Measurements from ENCODE around the gene SLC24A3. TPM values are rescaled to one million over a fixed set of nuclear protein-coding genes. Genes with fewer than 3 reads are reported as not detected.

SLC24A3 gene
- total RNA-seq, 1 donor from 2014 or later, result 0.21 TPM

DNA sequence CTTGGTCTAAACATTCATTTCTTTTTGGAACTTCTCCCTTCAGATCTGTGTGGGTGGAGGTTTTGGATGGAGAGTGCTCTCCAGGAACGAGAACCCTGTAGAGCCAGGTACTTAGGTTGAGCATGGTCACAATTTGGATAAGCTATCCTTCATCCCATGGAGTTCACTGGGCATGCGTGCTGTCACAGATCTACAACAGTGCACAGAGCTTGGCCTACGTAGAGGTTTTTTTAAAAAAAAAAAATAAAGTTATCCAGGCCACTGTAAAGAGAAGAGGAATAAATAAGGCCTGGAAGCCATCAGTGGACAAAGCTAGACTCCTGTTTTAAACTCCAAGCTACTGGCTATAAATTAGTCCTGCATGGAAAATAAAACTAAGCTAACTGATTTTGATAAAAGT, 165.6 kb downstream of the SLC24A3 start:
- H3K27ac Mint-ChIP-seq, result no peak overlapping the region
- no peaks in the 10 kb centered on the region for H3K79me2 ChIP-seq (ENCODE audit: low read depth)
- no peaks in the 10 kb centered on the region for H3K9me3 ChIP-seq (ENCODE audit: low read depth)
- no peak overlapping the region for H3K4me3 ChIP-seq
- no peaks in the 10 kb centered on the region for H3K27me3 ChIP-seq
- no peak for TF ChIP-seq CTCF (IDR thresholded peaks at IDR 0.05)
- no peak for TF ChIP-seq EZH2phosphoT487 (IDR thresholded peaks at IDR 0.05)
- no peaks in the 10 kb centered on the region for H3F3A ChIP-seq (ENCODE audit: low read depth)
- no peak overlapping the region for H3K27ac ChIP-seq
- H3K36me3 Mint-ChIP-seq, result no peaks in the 10 kb centered on the region
- no peak overlapping the region for H3K9ac ChIP-seq
- H4K20me1 ChIP-seq (ENCODE audit: low read depth), result no peaks in the 10 kb centered on the region
- no peak overlapping the region for H3K4me2 ChIP-seq
- no peak overlapping the region for H3K4me3 Mint-ChIP-seq
- DNase-seq (ENCODE audit: low spot score), result no peak
- peaks cover 2% of the 10 kb centered on the region for H3K9me3 Mint-ChIP-seq
- H2AFZ ChIP-seq (replicated peaks), result no peak overlapping the region
- peaks cover 2% of the 10 kb centered on the region for H3K27me3 Mint-ChIP-seq (ENCODE audit: insufficient read depth, low read depth)
- H3K4me1 Mint-ChIP-seq, result peaks cover 17% of the 10 kb centered on the region
- H3K36me3 ChIP-seq, result no peaks in the 10 kb centered on the region
- H3K4me1 ChIP-seq, result no peaks in the 10 kb centered on the region

DNA sequence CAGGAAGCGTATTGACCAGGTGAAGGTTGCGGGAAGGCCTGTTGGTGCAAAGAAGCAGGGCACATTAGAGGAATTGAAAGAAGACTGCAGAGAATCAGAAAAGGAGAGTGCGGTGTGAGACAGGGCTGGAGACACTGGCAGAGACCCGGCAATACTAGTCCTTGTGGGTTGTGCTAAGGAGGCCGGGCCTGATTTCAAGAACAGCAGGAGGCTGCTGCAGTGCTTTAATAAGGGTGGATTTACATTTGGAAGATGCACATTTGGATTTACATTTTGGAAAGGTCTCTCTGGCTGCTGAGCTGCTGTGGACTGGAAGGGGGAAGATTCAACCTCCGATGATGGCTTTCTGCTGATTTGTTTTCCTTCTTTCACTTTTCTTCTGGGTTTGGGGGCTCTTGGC, 167.8 kb downstream of the SLC24A3 start:
- no peak overlapping the region for H3K4me2 ChIP-seq
- no peak for DNase-seq (ENCODE audit: low spot score)
- no peak overlapping the region for H3K27ac ChIP-seq
- peaks cover 2% of the 10 kb centered on the region for H3K27me3 Mint-ChIP-seq (ENCODE audit: insufficient read depth, low read depth)
- H3K9ac ChIP-seq, result no peak overlapping the region
- no peak overlapping the region for H3K4me3 ChIP-seq
- no peak overlapping the region for H2AFZ ChIP-seq (replicated peaks)
- H3K9me3 Mint-ChIP-seq, result peaks cover 2% of the 10 kb centered on the region
- no peak overlapping the region for H3K4me3 Mint-ChIP-seq
- H3F3A ChIP-seq (ENCODE audit: low read depth), result no peaks in the 10 kb centered on the region
- TF ChIP-seq CTCF (IDR thresholded peaks at IDR 0.05) (no peak), EZH2 (IDR thresholded peaks at IDR 0.05) (no peak), EZH2phosphoT487 (IDR thresholded peaks at IDR 0.05) (no peak)
- H3K4me1 ChIP-seq, result no peaks in the 10 kb centered on the region
- H3K9me3 ChIP-seq (ENCODE audit: low read depth), result no peaks in the 10 kb centered on the region
- no peaks in the 10 kb centered on the region for H3K36me3 ChIP-seq
- H3K27me3 ChIP-seq, result no peaks in the 10 kb centered on the region
- peaks cover 17% of the 10 kb centered on the region for H3K4me1 Mint-ChIP-seq
- no peak overlapping the region for H3K27ac Mint-ChIP-seq
- H3K36me3 Mint-ChIP-seq, result no peaks in the 10 kb centered on the region
- H3K79me2 ChIP-seq (ENCODE audit: low read depth), result no peaks in the 10 kb centered on the region
- H4K20me1 ChIP-seq (ENCODE audit: low read depth), result no peaks in the 10 kb centered on the region

DNA sequence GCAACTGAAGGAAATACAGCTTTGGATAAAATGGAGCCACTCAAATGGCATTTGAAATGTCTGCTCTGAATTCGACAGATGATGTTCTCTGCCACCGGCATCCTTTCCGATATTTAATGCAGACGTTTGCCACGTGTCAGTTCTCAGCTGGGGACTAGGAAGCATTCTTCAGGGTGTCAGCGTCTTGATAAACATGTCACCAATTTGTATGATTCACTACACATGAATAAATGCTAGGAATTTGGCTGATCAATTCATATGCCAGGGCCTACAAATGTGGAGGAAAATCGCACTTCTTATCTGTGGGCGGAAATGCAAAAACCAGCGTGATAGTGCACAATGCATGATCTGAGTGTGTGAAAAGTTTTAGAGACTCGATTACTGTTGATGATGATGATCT, 169.5 kb downstream of the SLC24A3 start:
- Mint-ChIP-seq H3K9me3 (peaks cover 2% of the 10 kb centered on the region), H3K27ac (no peak overlapping the region), H3K27me3 (ENCODE audit: insufficient read depth, low read depth) (peaks cover 2% of the 10 kb centered on the region), H3K4me1 (peaks cover 9% of the 10 kb centered on the region), H3K36me3 (no peaks in the 10 kb centered on the region), H3K4me3 (no peak overlapping the region)
- no peak overlapping the region for H3K27ac ChIP-seq
- H2AFZ ChIP-seq (replicated peaks), result no peak overlapping the region
- H3K4me3 ChIP-seq, result no peak overlapping the region
- no peaks in the 10 kb centered on the region for H3K9me3 ChIP-seq (ENCODE audit: low read depth)
- DNase-seq (ENCODE audit: low spot score), result no peak
- no peaks in the 10 kb centered on the region for H3K36me3 ChIP-seq
- TF ChIP-seq EZH2 (IDR thresholded peaks at IDR 0.05) (no peak), EZH2phosphoT487 (IDR thresholded peaks at IDR 0.05) (no peak), CTCF (IDR thresholded peaks at IDR 0.05) (no peak)
- no peaks in the 10 kb centered on the region for H3F3A ChIP-seq (ENCODE audit: low read depth)
- no peak overlapping the region for H3K9ac ChIP-seq
- H3K27me3 ChIP-seq, result no peaks in the 10 kb centered on the region
- no peaks in the 10 kb centered on the region for H3K4me1 ChIP-seq
- no peaks in the 10 kb centered on the region for H4K20me1 ChIP-seq (ENCODE audit: low read depth)
- H3K79me2 ChIP-seq (ENCODE audit: low read depth), result no peaks in the 10 kb centered on the region
- H3K4me2 ChIP-seq, result no peak overlapping the region
